Measurements from ENCODE around the gene TOB1.
A peak's percentile ranks its signal among the peaks of the same experiment; 100 is the strongest.
"Not testable (repeated sequence)": the region's sequence is repeated elsewhere in the genome, so short reads cannot be mapped to it uniquely, and the experiment has no call there.

TOB1 gene

GRCh38 chr17:50894513-50894912, 28.4 kb upstream of the TOB1 start:
- DNase-seq, result not testable (repeated sequence)

GRCh38 chr17:50893183-50893993, 27.2 kb upstream of the TOB1 start:
- DNase-seq, result peak; percentile 14

GRCh38 chr17:50892101-50892776, 26.1 kb upstream of the TOB1 start:
- peak; percentile 5 for DNase-seq

- no peak for DNase-seq
These were observed 25.4 kb upstream of the TOB1 start for GRCh38 chr17:50891577-50891989.

GRCh38 chr17:50890675-50891516, 24.7 kb upstream of the TOB1 start:
- peak; percentile 22 for DNase-seq

GRCh38 chr17:50889528-50890118, 23.5 kb upstream of the TOB1 start:
- DNase-seq, result no peak

- no peak for DNase-seq
These were observed 21.6 kb upstream of the TOB1 start for GRCh38 chr17:50887705-50888245.

GRCh38 chr17:50884439-50885311, 18.5 kb upstream of the TOB1 start:
- no peak for DNase-seq

GRCh38 chr17:50883850-50884438, 17.8 kb upstream of the TOB1 start:
- DNase-seq, result no peak

GRCh38 chr17:50882851-50883250, 16.7 kb upstream of the TOB1 start:
- DNase-seq, result no peak

GRCh38 chr17:50881182-50881581, 15.0 kb upstream of the TOB1 start:
- DNase-seq, result no peak

GRCh38 chr17:50879086-50879485, 12.9 kb upstream of the TOB1 start:
- no peak for DNase-seq

GRCh38 chr17:50877838-50878237, 11.7 kb upstream of the TOB1 start:
- DNase-seq, result no peak

- not testable (repeated sequence) for DNase-seq
These were observed 10.9 kb upstream of the TOB1 start for GRCh38 chr17:50877042-50877441.

- DNase-seq, result no peak
These were observed 8.9 kb upstream of the TOB1 start for GRCh38 chr17:50875074-50875473.

- no peak for DNase-seq
These were observed 6.7 kb upstream of the TOB1 start for GRCh38 chr17:50872710-50873424.

- no peak for DNase-seq
These were observed 5.7 kb upstream of the TOB1 start for GRCh38 chr17:50871898-50872297.

GRCh38 chr17:50871364-50871763, 5.2 kb upstream of the TOB1 start:
- no peak for DNase-seq

- DNase-seq, result no peak
These were observed 2.4 kb upstream of the TOB1 start for GRCh38 chr17:50868602-50869001.

GRCh38 chr17:50868140-50868438, 1.9 kb upstream of the TOB1 start:
- no peak for DNase-seq

Data from NCI-H146 (cell line).